Measurements from ENCODE around the gene ZNF580. TPM values are rescaled to one million over a fixed set of nuclear protein-coding genes. Genes with fewer than 3 reads are reported as not detected.
A peak's percentile ranks its signal among the peaks of the same experiment; 100 is the strongest.

Gene ZNF580
- total and polyA plus RNA-seq, 9 of the 15 experiments (the other 6 are each of a cell fraction or from before 2014, with no cell fraction given): 2.3 to 47.4 (median 6.0) TPM

DNA sequence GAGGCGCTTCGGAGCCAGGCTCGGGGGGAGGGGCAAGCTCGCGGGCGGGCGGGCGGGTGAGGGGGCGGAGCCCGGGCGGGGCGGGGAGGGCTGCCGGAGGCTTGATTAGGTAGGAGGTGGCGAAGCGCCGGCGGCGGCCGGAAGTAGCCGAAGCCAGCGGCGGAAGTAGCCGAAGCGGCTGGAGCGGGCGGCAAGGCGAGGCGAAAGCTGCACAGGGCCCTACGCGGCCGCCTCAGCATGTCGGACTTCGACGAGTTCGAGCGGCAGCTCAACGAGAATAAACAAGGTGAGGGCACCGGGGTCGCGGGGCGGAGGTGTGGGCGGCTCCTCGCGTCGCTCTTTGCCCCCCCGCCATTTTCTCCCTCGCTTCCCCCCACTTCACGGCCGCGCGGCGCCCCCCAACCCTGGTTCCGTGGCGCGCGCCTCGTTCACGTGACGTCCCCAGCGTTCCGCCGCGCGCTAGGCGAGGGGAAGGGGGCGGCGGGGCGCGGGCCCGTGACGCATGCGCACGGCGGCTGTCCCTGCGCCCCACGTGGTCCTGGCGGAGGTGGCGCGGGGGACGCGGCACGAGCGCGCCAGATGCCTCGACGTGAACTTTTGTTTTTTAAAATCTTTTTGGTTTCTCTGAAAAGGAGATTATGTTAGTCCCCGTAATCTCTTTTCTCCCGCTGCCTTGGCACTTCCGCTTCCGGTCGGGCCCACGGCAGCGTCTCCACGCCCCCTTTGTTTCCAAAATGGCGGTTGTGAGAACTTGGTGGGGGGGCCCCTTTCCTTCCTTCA lies 14.3 kb downstream of the ZNF580 start, which contains the start of gene U2AF2 (continued):
- TF ChIP-seq, protein P1, sequence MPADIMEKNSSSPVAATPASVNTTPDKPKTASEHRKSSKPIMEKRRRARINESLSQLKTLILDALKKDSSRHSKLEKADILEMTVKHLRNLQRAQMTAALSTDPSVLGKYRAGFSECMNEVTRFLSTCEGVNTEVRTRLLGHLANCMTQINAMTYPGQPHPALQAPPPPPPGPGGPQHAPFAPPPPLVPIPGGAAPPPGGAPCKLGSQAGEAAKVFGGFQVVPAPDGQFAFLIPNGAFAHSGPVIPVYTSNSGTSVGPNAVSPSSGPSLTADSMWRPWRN (IDR thresholded peaks at IDR 0.05; ENCODE audit: low read depth): no peak
- no peak for TF ChIP-seq EHMT2 (IDR thresholded peaks at IDR 0.05)
- TF ChIP-seq ZNF583 (CRISPR knock-in tag; IDR thresholded peaks at IDR 0.05): peak; percentile 65
- peak; percentile 69; the same call in 1 of the 2 replicates for TF ChIP-seq IRF2 (CRISPR knock-in tag; IDR thresholded peaks at IDR 0.05)
- 0 out of 2 replicates have a peak, but pooled peaks have one; percentile 21 for TF ChIP-seq ZNF764 (CRISPR knock-in tag; IDR thresholded peaks at IDR 0.05; ENCODE audit: low read depth)
- TF ChIP-seq, protein P2, sequence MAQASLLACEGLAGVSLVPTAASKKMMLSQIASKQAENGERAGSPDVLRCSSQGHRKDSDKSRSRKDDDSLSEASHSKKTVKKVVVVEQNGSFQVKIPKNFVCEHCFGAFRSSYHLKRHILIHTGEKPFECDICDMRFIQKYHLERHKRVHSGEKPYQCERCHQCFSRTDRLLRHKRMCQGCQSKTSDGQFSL (CRISPR knock-in tag; IDR thresholded peaks at IDR 0.05): 0 out of 2 replicates have a peak, but pooled peaks have one; percentile 94
- TF ChIP-seq, protein P2 (tag; IDR thresholded peaks at IDR 0.05): peak in 1 of 2 experiments; percentile 93; a peak in 2 of 4 replicates
- peak; percentile 28 for TF ChIP-seq PHF20 (IDR thresholded peaks at IDR 0.05; ENCODE audit: partially characterized antibody)
- TF ChIP-seq NCOA1 (IDR thresholded peaks at IDR 0.05; ENCODE audit: low read depth): no peak
- no peak for TF ChIP-seq ZBTB8A (IDR thresholded peaks at IDR 0.05; ENCODE audit: partially characterized antibody)
- TF ChIP-seq FOXJ3 (CRISPR knock-in tag; IDR thresholded peaks at IDR 0.05): no peak
- TF ChIP-seq CBX2 (IDR thresholded peaks at IDR 0.05; ENCODE audit: insufficient read depth, low read length, poor library complexity, severe bottlenecking): no peak
- no peak for TF ChIP-seq POLR3A (IDR thresholded peaks at IDR 0.05; ENCODE audit: borderline replicate concordance, extremely low read depth, insufficient read depth, insufficient read length)
- TF ChIP-seq ZNF253 (CRISPR knock-in tag; conservative IDR thresholded peaks at IDR 0.05): no peak
- TF ChIP-seq, protein P3, sequence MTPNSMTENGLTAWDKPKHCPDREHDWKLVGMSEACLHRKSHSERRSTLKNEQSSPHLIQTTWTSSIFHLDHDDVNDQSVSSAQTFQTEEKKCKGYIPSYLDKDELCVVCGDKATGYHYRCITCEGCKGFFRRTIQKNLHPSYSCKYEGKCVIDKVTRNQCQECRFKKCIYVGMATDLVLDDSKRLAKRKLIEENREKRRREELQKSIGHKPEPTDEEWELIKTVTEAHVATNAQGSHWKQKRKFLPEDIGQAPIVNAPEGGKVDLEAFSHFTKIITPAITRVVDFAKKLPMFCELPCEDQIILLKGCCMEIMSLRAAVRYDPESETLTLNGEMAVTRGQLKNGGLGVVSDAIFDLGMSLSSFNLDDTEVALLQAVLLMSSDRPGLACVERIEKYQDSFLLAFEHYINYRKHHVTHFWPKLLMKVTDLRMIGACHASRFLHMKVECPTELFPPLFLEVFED (CRISPR knock-in tag; conservative IDR thresholded peaks at IDR 0.05): no peak; the same call in 1 of the 2 replicates
- TF ChIP-seq CREM (IDR thresholded peaks at IDR 0.05; ENCODE audit: low read depth): peak; percentile 83
- TF ChIP-seq RFX5 (IDR thresholded peaks at IDR 0.05; ENCODE audit: low read depth, low read length): no peak
- TF ChIP-seq TBP (optimal IDR thresholded peaks at IDR 0.05; ENCODE audit: low read depth, low read length): peak; percentile 57
- TF ChIP-seq KAT2B (IDR thresholded peaks at IDR 0.05; ENCODE audit: low read depth, low read length): no peak
- TF ChIP-seq ZNF79 (CRISPR knock-in tag; IDR thresholded peaks at IDR 0.05; ENCODE audit: low read depth): no peak
- no peak for TF ChIP-seq ZNF507 (tag; conservative IDR thresholded peaks at IDR 0.05)
- no peak for TF ChIP-seq PYGO2 (tag; IDR thresholded peaks at IDR 0.05)
- TF ChIP-seq HNRNPLL (IDR thresholded peaks at IDR 0.05; ENCODE audit: low read depth, low read length, poor library complexity, severe bottlenecking): peak; percentile 14
- TF ChIP-seq PRMT5 (CRISPR knock-in tag; IDR thresholded peaks at IDR 0.05): no peak
- no peak for TF ChIP-seq KHSRP (IDR thresholded peaks at IDR 0.05)
- peak; percentile 65 for TF ChIP-seq HNRNPK (IDR thresholded peaks at IDR 0.05; ENCODE audit: low read depth, low read length, poor library complexity, severe bottlenecking)
